GM18498 (cell line): Measurements from ENCODE around the gene KCTD19.
"Not testable (repeated sequence)": the region's sequence is repeated elsewhere in the genome, so short reads cannot be mapped to it uniquely, and the experiment has no call there.

Experiments
- ATAC-seq: cut with Tn5 transposase; IDR thresholded peaks from one replicate; pipeline ENCODE4 v1.9.1; 2021; ENCODE audit warnings: mild to moderate bottlenecking, moderate library complexity; ENCODE audit not compliant: unreplicated experiment

The KCTD19 gene

DNA sequence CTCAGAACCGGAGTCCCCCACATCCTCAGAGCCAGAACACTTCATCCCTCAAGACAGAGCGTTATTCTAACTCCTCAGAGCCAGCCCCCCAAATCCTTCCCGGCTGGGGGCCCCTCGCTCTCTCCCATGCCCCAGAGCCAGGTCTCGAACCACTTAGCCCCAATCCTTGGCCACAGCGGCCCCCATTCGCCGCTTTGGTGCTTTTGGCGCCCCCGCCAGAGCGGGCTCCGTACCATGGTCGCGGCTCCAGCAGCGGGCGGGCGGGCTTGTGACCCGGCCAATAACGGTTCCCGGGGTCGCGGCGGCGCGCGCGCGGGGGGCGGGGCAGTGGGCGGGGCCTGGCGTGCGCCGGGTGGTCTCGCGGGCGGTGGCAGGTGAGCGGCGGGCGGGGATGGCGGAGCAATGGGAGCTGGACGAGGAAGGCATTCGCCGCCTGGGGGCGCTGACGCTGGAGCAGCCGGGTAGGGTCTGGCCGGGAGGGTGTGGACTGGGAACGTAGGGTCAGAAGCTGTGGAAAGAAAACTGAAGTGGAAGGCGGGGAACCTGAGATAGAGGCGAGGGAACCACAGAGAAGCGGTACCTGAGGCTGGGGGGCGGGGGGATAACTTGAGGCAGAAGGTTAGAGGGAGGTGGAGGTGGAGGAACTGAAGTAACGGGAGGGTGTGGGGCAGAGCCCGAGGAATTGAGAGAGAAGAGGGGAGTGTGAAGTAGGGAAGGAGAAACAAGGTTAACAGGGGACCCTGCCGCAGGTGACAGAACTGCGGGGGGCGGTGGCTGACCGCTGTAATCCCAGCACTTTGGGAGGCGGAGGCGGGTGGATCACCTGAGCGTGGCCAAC lies at the start of gene KCTD19, which contains the start of gene LRRC36:
TSS of gene KCTD19 (minus strand) at position 270 of the 838 bp plus-strand sequence. CDS start at position 236, 34 bp downstream.
TSS of gene LRRC36 (plus strand) at position 344 of the 838 bp plus-strand sequence. CDS start at position 392, 48 bp downstream.
- ATAC-seq: no peak

GRCh38 chr16:67376012-67376411 lies 49.5 kb upstream of the KCTD19 start:
- not testable (repeated sequence) for ATAC-seq

DNA sequence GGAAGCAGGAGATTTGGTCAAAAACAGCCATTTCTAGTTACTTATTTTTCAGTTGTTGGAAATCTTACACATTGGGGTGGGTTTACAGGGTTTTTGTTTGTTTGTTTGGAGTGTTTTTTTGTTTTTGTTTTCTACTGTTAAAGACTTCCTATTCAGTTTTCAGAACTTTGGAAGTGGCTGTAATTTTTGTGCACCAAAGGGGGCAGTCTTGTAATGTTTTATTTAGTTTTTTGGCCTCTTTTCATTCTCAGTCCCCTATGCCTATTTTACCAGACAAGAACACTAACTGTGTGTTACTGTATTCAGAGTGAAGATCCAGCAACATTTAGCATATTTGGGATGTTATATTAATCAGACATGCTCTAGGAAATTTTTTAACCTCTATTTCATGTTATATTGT lies 46.1 kb upstream of the KCTD19 start:
- no peak for ATAC-seq

DNA sequence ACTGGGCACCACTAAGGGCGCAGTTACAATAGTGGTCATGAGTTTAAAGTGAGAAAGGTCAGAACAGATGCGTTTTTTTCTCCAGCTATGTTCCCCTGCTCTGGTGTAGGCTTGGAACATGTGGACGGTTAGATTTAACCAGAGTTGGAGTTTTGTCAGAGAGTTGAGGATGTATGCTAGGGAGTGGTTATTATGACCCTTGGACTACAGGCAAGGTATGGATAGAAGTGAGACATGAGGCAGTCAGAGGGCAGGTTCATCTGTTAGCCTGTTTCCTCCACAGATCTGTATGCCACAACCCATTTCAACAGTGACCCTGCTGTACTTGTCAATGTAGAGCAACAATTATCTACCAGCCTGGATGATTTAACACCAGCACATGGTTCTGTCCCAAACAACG lies 44.1 kb upstream of the KCTD19 start:
- ATAC-seq: no peak

DNA sequence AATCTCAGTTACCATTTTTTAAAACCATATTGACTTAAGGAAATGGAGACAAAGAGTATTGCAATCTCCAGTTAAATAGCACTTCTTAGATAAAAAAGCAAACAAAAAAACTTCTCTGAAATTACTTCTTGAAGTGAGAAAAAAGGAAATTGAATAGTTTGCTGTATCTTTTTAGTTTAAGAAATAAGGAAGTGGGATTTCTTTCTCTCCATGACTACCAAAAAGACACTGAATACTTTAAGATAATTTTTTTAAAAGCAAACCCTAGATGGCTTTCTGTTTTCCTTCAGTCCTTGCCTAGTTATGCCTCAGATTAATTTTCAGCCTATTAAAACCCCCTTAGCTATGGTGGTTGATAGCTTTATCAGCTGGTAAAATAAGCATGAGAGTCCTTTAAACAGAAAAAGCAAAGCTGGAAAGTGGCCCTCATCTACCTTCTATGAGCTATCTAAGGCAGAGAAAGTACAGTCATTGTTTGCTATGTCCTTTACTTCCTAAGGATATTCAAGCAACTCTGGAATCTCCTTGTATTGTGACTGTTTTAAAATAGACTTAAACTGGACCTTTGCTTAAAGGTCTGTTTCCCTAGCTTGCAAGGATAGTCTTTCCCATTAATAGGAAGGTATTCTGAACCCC lies 38.2 kb upstream of the KCTD19 start:
- ATAC-seq: no peak

DNA sequence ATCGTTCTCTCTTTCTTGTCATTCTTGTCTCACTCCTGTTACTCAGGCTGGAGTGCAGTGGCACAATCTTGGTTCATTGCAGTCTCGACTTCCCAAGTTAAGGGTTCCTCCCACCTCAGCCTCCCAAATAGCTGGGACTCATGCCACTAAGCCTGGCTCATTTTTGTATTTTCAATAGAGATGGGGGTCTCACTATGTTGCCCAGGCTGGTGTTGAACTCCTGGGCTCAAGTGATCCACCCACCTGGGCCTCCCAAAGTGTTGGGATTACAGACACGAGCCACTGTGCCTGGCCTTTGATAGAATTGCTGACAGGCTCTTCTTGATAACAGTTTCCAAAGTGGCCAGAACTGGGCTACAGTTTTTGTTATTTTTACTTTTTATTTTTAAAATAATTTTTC lies 34.5 kb upstream of the KCTD19 start:
- no peak for ATAC-seq

GRCh38 chr16:67359540-67360269 lies 33.2 kb upstream of the KCTD19 start:
- not testable (repeated sequence) for ATAC-seq

- ATAC-seq: no peak
Measured at GRCh38 chr16:67357561-67357960, 31.0 kb upstream of the KCTD19 start.

GRCh38 chr16:67356396-67356795 lies 29.9 kb upstream of the KCTD19 start:
- ATAC-seq: no peak

DNA sequence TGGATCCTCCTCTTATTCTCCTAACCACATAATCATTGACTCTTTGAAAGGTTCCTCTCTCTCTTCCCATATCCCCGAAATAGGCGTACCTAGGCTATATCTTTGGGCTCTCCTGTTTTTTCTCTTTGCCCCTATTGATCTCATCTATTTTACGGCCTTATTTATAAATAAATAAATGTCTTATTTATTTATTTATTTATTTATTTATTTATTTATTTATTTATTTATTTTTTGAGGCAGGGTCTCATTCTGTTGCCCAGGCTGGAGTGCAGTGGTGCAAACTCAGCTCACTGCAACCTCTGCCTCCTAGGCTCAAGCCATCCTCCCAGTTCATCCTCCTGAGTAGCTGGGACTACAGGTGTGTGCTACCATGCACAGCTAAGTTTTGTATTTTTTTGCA lies 25.9 kb upstream of the KCTD19 start:
- ATAC-seq: not testable (repeated sequence)

- ATAC-seq: no peak
Measured at GRCh38 chr16:67350324-67350723, 23.8 kb upstream of the KCTD19 start.

GRCh38 chr16:67349172-67349571 lies 22.6 kb upstream of the KCTD19 start:
- no peak for ATAC-seq

DNA sequence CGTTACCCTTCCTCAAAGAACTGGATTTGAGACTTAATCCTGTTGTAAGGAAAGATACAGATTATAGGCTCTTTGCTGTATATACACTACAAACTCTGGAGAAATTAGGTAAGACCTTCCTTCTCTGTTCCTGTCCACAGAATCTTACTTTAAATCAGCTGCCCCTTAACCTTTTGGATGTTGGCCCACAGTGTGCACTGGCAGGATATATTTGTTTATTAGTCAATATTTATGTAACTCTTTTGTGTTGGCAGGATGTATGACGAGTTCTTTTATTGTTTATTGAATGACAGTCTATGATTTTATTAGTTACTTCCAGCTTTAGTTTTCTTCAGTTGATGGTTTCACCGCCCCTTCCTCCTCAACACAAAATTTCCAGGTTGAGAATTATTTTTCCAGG lies 19.8 kb upstream of the KCTD19 start:
- ATAC-seq: no peak

GRCh38 chr16:67345401-67345800 lies 18.9 kb upstream of the KCTD19 start:
- no peak for ATAC-seq

DNA sequence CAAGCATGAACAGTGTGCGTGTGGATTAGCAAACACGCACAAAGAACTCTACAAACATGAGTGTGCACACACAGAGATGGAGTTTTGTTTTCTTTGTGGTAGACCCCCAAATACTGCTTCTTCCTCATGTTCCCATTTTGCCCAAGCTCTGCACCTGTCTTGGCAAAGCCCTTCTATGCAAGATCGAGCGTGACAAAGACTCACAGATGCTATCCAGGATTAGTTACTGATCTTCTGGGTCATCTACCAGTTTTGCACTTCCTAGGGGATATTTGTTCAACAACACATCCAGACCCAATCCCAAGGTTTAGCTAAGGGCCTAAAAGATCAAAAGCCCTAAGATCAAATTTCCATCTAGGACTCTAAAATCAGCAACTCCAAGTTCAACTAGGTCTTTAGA lies 16.1 kb upstream of the KCTD19 start:
- ATAC-seq: no peak

DNA sequence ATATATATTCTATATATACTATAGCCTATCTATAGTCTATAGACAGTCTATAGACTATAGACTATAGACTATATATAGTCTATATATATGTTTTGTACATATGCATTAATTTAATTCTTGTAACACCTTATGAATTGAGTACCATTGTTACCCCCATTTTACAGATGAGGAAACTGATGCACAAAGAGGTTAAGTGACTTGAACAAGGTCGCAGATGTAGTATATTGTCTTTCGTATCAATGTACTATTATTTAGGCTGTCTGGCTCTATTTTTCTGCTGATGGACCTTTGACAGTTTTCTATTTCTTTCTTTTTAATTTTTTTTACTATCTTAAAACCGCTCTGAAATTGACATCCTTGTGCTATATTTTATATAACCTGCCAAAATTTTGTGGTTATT lies 14.7 kb upstream of the KCTD19 start:
- no peak for ATAC-seq

DNA sequence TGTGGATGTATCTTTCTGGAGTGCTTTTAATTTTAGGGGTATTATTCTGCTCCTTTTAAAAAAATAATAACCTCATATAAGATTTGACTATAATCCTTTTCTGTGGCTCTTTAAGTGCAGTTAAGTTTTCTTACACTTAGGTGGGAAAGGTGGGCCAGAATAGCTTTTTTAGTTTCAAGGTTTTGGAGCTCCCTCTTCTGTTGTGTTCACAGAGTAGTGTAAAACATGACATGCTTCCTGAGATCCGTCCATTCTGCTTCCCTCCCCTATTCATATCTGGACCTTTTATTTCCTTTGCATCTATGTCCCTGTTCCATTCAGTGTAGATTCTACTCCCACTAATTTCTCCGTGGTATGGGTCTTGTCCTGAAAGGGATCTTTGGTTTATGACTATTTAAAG lies 12.9 kb upstream of the KCTD19 start:
- ATAC-seq: no peak

GRCh38 chr16:67336648-67337047 lies 10.1 kb upstream of the KCTD19 start:
- ATAC-seq: no peak

DNA sequence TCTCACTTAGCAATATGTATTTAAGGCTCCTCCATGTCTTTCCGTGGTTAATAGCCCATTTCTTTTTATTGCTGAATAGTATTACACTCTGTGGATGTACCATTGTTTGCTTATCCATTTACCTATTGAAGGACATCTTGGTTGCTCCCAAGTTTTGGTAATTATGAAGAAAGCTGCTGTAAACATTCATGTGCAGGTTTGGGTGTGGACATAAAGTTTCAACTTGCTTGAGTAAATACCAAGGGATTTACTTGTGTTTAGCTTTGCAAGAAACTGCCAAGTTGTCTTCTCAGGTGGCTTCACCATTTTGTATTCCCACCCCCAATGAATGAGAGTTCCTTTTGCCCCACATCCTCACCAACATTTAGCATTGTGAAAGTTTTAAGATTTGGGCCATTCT lies 9.6 kb upstream of the KCTD19 start:
- no peak for ATAC-seq

- no peak for ATAC-seq
Measured at GRCh38 chr16:67333315-67333714, 6.8 kb upstream of the KCTD19 start.

DNA sequence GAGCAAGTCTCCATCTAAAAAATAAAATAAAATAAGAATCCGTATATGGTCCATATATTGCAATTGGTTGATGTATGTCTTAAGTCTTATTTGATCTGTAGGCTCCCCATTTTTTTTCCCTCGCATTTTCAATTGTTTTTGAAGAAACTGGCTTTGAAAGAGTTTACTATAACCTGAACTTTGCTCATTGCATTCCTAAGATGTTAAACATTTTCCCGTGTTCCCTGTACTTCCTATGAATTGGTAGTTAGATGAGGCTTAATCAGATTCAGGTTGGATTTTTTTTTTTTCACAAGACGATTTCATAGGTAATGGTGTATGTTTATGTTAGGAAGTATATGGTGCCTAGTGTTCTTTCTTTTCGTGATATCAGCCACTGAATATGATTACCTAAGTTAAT lies 3.4 kb upstream of the KCTD19 start:
- ATAC-seq: no peak

GRCh38 chr16:67327743-67328142 lies 1.2 kb upstream of the KCTD19 start:
- ATAC-seq: no peak
